GM19372 (cell line): Measurements from ENCODE around the gene PLPPR1.

Experiments used
- ATAC-seq: cut with Tn5 transposase; IDR thresholded peaks from one replicate; pipeline ENCODE4 v1.9.1; 2021; ENCODE audit warnings: mild to moderate bottlenecking, low read depth, moderate library complexity; ENCODE audit not compliant: unreplicated experiment

The PLPPR1 gene

DNA sequence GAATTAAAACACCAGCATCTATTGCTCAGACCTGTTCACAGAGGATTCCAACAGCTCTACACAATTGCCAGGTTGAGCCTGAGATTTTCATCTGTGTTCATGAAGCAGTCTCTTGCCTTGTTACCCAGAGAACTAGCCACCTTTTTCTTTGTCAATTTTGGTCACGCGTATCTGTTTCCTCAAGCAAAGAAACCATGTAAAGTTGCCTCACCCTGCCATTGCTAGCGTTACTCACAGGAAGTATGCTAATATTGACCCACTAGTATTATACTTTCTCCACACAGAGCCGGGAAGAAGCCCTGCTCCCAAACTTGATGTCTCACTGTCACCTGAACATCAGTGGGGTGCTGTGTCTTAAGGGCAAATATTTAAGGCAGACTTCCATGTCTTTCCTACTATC, 168.5 kb downstream of the PLPPR1 start:
- no peak for ATAC-seq

DNA sequence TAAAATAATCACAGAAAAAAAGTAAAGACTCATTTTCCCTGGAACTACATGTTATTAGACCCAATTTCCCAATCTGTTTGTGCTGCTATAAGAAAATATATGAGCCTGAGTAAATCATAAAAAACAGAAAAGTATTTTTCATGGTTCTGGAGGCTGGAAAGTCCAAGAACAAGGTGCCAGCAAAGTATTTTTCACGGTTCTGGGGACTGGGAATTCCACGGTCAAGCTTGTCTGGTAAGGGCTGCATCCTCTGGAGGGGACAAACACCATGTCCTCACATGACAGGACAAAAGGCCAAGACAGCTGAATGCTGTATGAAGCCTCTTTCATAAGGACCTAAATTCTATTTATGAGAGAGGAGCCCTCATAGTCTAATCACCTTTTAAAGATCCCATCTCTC, 172.3 kb downstream of the PLPPR1 start:
- ATAC-seq = no peak

DNA sequence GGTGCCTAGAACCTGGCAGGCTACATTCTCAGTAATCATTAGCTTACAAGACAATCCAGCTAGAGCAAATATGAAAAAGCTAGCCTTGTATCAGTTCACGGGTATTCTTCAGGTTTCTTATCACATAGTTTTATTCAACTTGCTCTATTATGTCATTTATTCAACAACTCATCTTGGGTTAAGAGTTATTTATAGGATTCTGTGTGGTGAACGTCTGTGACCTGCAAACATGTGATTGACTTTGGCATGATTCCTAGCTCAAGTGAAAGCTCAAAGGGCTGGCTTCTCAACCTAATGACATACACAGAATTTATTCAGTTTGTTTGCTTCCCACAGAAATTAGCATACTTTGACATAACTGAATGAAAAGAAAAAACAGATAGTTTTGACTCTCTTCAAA, 173.1 kb downstream of the PLPPR1 start:
- no peak for ATAC-seq

GRCh38 chr9:101209670-101210069, 181.1 kb downstream of the PLPPR1 start:
- ATAC-seq = no peak

- no peak for ATAC-seq
Observed at GRCh38 chr9:101212661-101213060, 184.1 kb downstream of the PLPPR1 start.

GRCh38 chr9:101219030-101219429, 190.5 kb downstream of the PLPPR1 start:
- ATAC-seq = no peak

- no peak for ATAC-seq
Observed at GRCh38 chr9:101220341-101220740, 191.8 kb downstream of the PLPPR1 start.

GRCh38 chr9:101225271-101225670, 196.7 kb downstream of the PLPPR1 start:
- no peak for ATAC-seq

- no peak for ATAC-seq
Observed at GRCh38 chr9:101226161-101226560, 197.6 kb downstream of the PLPPR1 start.

DNA sequence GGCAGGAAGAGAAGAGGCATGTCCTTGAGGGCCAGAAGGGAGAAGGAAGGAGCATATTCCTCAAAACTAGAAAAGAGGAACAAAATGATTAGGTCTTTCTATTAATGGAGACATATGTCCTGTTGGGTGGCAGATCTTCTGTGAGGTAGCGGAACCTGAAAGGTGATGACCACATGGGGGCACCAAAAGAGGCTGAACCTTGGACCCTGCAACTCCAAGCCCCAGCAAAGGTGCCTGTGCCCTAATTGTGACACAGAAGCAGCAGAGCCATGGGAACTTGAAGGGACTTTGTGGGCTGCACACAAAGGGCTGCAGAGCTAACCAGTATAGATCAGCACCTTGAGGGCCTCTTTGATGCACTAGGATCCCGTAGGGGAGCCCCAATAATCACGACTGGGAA, 198.3 kb downstream of the PLPPR1 start:
- no peak for ATAC-seq

DNA sequence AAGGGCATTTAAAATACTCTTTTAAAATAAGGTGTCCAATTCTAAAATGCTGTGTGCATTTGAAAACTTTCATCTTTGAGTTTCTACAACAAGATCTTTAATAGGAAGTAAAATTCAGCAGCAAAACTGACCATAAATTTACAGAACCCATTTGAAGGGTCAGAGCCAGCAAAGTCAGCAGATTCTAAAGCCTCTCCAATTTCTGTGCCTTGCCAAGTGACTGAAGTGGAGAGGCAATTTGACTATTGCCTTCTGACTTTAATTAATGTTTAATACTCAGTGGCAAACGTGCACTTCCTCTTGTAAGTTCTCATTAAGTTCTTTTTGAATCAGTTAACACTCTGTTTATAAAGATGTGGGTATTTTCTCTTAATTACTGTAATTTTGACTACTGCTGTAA, 201.1 kb downstream of the PLPPR1 start:
- no peak for ATAC-seq

GRCh38 chr9:101232405-101232977, 204.0 kb downstream of the PLPPR1 start:
- ATAC-seq = no peak

- no peak for ATAC-seq
Observed at GRCh38 chr9:101235105-101235866, 206.8 kb downstream of the PLPPR1 start.

GRCh38 chr9:101242651-101243050, 214.1 kb downstream of the PLPPR1 start:
- ATAC-seq = no peak

- ATAC-seq = no peak
Observed at GRCh38 chr9:101246691-101247090, 218.2 kb downstream of the PLPPR1 start.

GRCh38 chr9:101247297-101247696, 218.8 kb downstream of the PLPPR1 start:
- no peak for ATAC-seq

- no peak for ATAC-seq
Observed at GRCh38 chr9:101254733-101255433, 226.4 kb downstream of the PLPPR1 start.

DNA sequence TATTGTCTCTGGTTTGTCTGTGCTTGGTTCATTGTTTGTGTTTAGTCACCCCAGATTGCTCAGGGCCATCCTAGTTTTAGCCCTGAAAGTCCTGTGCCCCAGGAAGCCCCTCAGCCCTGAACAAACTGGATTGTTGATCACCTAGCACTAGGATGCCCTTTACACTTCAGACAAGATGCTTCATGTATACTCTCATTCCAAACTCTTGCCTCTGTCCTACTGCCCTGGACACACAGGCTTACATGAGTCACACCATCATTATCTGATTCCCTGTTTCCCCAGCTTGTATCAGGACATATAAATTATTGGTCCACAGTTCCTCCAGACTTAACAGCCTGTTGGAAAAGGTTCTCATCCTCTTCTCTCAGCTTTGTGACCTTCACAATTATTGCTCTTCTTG, 236.2 kb downstream of the PLPPR1 start:
- no peak for ATAC-seq

- ATAC-seq = no peak
Observed at GRCh38 chr9:101265261-101265660, 236.7 kb downstream of the PLPPR1 start.

- no peak for ATAC-seq
Observed at GRCh38 chr9:101268426-101268825, 239.9 kb downstream of the PLPPR1 start.

GRCh38 chr9:101269591-101270283, 241.2 kb downstream of the PLPPR1 start:
- ATAC-seq = no peak
